Lung microvascular endothelial cell (primary cell): ENCODE measurements around the gene TNRC18. TPM values are rescaled to one million over a fixed set of nuclear protein-coding genes. Genes with fewer than 3 reads are reported as not detected.
"Not testable (repeated sequence)": the region's sequence is repeated elsewhere in the genome, so short reads cannot be mapped to it uniquely, and the experiment has no call there.

Experiments used
- DNase-seq, 2 donors: peaks; one replicate each; pipeline versions ENCODE4 v3.0.0 to v3.0.0-alpha.2; 2010; ENCODE audit warnings: low read depth in 2 of 2
- total RNA-seq: library from RNA; depleted of rRNA; stranded (reverse); fragments of >200 nt; gene quantifications from 2 replicates; pipeline ENCODE4 v1.2.1, GENCODE V29; 2014

The TNRC18 gene
- total RNA-seq, 1 donor from 2014 or later, result 21.6 TPM

DNA sequence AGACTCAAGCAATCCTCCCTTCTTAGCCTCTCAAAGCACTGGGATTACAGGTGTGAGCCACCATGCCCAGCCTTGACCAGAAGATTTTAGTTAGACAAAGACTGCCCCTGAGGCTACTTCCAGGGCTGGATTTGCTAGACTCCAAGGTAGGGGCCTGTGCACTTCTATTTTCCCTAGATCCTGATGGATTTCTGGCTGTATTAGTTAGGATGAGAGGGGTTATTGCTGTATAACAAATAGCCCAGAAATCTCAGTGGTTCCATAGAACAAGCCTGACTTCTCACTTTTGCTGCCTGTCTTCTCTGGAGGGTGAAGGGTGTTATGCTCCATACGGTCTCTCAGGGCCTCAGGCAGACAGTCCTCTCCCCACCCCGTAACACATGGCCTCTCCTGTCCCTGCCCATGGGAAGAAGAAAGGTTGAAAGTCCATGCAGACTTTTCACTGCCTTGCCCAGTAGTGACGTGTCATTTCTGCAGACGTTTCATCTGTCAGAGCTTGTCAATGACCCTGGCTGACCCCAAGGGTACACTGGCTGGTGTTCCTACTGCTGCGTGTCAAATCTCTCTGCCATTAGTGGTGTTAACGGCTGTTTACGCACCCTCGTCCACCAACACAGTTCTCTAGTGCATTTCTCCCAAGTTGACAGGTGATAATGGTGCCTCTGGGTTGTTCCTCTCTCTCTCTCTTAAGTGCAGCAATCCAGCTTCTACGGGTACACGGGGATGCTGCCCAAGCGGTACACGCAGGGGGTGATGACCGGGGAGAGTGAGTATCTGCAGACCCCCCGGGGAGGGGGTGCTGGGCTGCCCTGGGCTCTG is 129.3 kb downstream of the TNRC18 start:
- DNase-seq, result no peak

DNA sequence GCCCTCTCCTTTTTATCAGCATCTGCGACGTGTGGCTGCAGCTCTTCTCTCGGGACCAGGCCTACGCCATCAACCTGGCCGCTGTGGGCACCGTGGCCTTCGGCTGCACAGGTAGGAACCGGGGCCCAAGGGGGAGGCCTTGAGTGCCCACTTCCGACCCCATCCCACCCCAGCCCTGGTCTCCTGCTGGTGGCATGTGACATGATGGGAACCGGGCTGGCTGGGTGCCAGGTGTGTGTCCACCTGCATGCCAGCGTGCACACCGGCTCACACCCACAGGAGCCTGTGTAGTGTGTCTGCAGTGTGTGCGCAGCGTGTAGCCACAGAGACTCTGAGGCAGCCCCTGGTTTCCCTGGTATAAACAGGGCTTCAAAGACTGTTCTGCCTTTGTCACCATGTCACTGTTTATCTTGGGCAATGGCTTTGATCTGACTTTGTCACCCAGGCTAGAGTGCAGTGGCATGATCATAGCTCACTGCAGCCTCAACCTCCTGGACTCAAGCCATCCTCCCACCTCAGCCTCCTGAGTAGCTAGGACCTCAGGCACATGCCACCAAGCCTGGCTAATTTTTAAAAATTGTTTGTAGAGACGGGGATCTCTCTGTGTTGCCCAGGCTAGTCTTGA is 131.8 kb downstream of the TNRC18 start:
- not testable (repeated sequence) for DNase-seq

DNA sequence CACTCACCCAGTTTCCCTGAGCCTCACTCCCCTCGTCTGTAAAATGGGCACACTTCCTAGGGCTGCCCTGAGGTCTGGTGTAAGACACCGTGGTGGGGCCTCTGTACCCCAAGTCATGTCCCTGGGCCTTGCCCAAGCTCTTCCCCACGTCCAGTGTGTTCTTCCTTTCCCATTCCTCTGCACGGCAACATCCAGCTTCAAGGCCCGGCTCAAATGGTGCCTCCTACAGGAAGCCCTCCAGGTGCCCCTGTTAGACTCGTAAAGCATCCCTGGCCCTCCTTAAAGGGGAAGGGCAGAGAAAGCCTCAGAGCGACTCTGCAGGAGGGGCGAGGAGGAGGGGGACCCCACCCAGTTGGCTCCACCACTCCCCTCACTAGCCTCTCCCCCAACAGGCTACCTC is 132.3 kb downstream of the TNRC18 start:
- DNase-seq, result no peak

DNA sequence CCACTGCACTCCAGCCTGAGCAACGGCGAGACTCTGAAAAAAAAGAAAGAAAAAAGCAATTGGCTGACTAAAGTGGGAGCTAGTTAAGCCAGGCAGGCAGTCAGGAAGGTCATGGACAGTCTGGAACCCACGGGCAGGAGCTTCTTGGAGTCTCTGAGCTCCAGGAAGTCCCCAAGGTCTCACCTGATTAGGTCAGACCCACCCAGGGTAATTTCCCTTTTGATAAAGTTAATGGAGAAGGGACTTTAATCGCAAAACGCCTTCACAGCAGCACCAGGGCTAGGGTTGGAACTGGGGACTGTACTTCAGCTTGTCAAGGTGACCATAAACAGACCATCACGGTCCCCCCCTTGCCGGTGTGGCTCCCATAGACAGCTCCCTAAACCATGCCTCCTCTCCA is 134.3 kb downstream of the TNRC18 start:
- DNase-seq, result no peak

DNA sequence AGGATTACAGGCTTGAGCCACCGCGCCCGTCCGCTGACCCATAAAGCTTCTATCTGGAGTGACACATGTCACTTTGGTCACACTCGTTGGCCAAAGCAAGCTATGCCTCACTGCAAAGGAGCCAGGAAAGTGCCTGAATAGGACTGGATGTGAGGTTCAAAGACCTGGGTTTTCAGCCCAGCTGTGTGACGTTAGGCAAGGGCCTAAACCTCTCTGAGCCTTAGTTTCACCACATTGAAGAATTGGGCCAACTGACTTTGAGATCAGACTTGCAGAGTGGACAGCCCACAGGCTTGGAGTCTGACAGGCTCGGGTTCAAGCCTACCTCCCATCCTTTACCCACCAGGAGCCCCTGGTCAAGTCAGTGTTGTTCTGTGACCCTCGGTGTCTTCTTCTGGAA is 135.1 kb downstream of the TNRC18 start:
- DNase-seq, result not testable (repeated sequence)

DNA sequence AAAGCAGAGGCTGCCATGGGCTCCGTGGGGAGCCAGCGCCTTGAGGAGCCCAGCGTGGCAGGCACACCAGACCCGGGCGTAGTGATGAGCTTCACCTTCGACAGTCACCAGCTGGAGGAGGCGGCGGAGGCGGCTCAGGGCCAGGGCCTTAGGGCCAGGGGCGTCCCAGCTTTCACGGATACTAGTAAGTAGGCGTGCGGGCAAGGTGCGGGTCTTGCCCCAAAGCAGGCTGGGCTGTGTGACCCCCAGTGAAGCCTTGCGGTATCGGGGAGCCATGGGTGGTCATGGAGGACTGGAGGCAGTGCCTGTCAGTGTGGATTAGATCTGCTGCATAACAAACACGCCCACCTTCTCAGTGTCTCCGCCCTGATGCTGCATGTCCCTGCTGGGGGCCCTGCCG is 135.8 kb downstream of the TNRC18 start:
- no peak for DNase-seq

DNA sequence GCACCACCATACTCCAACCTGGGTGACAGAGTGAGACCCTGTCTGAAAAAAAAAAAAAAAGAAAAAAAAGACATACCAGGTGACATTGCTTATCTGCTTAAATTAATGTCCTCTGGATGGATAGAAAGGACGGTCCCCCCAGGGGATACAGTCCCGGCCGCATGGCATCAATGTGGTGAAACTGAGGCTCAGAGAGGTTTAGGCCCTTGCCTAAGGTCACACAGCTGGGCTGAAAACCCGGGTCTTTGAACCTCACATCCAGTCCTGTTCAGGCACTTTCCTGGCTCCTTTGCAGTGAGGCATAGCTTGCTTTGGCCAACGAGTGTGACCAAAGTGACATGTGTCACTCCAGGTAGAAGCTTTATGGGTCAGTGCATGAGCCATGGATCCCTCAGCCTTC is 136.3 kb downstream of the TNRC18 start:
- not testable (repeated sequence) for DNase-seq

DNA sequence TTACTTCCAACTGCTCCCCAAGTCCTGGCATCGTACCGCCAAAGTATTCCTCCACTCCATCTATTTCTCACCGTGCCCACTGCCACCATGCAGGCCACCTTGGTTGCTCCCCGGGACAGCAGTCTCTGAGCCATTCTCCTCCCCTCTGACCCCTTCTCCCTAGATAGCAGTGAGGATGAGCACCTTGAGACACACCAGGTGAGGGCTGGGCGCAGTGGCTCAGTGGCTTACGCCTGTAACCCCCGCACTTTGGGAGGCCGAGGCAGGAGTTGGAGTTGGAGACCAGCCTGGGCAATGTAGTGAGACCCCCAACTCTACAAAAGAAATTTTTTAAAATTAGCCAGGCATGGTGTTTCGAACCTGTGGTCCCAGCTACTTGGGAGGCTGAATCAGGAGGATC is 136.7 kb downstream of the TNRC18 start:
- DNase-seq, result no peak

DNA sequence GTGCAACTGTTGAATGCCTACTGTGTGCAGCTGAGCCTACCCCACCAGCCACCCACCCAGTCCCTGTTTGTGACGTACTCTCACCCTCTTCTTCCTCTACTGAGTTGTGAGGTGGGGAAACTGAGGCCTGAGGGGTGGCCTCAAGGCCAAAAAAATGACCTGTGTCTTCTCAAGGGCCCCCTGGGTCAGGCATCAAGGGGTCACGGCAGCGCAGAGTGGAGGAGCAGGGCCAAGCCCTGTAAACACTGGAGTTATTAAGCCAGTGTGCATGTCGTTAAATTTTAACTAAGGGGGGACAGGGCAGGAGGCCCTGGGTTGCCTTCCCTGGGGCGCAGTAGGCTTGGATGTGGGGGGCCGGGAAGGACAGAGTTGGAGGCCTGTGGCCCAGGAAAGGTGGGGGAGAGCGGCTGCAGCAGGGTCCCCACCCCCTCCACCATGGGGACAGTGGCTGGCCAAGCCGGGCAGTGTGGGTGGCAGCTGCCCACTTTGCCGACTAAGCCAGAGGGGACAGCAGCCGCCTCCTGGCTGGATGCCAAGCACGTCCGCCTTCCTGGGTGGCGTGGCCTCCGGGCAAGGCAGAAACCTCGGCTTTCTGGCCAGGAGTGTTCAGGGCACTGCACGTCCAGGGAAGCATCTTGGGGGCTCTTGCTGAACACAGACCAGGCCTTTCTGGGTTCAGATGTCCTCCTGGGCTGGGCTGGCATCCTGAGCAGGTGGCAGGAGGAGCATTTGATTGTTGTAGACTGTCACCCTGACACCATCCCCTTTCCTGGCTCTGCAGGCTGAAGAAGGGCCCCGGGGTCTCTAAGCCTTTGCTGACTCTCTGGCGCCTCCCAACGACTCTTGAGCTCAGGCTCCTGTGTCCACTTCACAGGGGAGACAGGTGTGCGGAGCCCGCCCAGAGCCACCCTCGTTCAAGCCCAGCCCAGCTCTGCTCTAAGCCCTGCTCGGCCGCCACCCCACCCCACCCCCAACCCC is 139.0 kb downstream of the TNRC18 start:
- DNase-seq, result peak in 1 of 2 donors; percentile 31

DNA sequence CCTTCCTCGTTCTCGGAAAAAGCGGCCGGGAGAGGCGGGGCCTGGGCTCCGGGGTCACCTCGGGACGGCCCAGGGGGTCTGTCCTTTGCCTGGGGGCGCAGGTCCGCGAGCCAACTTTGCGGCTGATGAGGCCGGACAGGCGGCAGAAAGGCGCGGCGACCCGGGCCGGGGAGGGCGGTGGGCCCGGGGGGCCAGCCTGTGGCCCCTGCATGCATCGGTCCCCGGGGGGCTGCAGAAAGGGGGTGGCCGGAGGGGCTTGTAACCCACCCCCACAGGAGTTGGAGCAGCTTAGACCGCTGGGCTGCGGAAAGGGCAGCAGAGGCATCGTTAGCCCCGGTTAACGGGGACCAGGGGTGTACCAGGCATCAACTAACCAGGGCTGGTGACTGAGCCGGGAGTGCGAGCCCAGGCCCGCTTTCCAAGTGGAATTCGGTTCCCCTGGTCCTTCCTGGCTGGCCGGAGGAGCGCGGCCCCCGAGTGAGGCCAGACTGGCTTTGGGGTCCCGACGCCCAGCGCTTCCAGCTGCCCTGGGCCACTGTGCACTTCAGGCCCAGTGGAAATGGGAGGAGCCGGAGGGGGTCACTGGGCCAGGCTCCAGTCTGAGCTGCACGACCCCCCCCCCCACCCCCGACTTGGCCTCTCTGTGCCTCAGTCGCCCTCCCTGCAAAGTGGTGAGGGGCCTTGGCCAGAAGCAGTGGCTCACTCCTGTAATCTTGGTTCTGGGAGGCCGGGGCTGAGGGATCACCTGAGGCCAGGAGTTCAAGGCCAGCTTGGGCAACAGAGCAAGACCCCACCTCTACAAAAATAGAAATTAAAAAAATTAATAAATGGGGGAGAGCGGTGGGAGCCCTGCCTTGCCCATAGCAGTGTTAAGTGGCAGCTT is 140.0 kb downstream of the TNRC18 start:
- no peak for DNase-seq

DNA sequence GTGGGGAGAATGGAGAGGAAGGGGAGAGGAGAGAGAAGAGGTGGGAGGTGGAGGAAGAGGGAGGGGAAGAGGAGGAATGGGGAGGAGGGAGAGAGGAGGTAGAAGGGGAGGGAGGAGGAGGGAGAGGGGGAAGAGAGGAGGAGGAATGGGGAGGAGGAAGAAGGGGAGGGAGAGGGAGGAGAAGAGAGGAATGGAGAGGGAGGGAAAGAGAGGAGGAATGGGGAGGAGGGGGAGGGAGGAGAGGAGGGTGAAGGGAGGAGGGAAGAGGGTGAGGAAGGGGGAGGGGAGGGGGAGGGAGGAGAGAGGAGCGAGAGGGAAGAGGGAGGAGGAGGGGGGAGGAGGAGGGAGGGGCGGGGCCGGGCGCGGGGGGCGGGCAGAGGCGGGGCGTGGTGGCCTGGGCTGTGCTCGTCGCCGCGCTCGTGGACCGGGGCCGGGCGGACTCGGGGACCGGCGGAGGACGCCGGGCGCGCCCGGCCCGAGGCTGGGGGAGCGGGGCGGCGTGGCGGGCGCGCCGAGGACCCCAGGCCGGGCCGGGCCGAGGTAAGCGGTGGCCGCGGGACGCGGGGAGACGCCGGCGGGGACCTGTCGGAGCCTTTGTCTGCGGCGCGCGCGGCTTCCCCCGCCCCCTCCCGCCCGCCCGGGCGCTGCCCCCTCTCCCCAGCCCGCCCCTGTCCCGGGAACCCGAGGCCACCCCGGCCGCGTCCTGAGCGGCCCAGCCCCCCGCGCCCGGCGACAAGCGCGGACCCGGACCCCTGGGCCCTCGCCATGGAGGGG is 140.9 kb downstream of the TNRC18 start, which contains the start of gene SLC29A4:
TSS of gene SLC29A4 (plus strand) at position 401 of the 774 bp plus-strand sequence. CDS start 4,874 bp downstream, outside the sequence.
- peak in 1 of 2 donors; percentile 41 for DNase-seq

DNA sequence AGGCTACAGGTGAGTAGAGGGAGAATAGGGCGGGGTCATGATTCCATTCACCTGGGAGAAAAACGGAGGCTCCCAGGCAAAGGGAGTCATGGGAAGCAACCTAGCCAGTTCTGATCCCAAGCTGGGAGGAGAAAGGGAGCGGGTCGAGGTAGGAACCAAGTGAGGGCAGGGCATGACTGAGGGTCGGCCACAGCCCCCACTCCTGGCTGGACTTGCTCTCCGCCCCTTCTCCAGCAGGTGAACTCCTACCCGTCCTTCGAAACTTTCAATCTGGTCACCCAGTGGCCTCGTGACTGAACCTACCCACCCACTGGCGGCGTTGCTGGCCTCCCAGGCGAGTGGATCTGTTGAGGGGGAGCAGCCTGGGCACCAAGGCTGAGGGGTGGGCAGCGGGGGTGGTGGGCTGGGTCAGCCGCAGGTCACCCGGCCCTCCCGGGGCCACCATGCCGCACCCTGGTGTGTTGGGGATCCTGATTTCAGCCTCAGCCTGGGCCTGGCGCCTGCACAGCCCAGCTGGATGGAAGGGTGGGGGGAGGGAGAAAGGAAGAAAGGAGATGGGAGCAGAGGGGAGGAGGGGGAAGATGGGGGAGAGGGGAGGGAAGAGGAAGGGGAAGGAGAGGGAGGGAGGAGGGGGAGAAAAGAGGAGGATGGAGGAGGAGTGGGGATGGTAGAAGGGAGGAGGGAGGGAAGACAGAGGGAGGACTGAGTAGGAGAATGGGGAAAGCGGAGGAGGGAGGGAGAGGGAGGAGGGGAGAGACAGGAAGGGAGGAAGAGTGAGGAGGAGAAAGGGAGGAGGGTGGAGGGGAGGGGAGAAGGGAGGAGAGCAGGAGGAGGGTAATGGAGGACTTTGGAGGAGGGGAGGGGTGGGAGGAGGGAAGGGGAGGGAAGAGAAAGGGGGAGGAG is 141.8 kb downstream of the TNRC18 start:
- not testable (repeated sequence) for DNase-seq

DNA sequence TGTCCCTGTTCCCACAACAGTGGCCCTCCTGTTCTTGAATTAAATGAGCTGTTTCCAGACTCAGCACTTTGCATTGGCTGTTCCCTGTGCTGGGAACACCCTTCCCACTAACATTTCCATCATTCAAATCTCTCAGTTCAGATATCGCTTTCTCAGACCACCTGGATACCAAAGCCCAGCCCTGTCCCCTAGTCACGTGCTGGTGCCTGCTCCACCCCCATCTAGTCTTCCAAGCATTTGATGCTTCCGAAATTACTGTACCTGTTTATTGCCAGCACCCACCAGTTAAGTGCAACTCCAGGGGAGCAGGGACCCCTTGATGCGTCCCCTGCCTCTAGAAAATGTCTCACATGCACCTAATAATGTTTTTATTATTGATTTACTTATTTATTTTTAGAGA is 143.9 kb downstream of the TNRC18 start:
- no peak for DNase-seq

DNA sequence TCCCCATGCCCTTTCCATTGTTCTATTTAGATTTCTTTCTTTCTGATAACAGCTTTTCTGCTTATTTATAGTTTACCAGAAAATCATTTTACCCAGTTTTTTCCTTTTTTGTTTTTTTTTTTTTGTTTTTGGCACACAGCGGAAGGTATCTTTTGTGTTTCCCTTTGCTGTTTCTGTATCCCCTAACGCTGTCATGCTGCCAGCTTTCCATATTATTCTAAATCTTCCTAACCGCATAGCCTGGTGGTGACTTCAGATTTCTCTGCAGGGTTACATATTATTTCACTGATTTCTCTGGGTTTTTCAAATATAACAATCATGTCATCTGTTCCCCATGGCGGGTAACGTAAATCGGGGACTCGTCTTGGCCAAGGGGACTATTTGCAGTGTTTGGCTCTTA is 144.9 kb downstream of the TNRC18 start:
- DNase-seq, result peak in 1 of 2 donors; percentile 79

DNA sequence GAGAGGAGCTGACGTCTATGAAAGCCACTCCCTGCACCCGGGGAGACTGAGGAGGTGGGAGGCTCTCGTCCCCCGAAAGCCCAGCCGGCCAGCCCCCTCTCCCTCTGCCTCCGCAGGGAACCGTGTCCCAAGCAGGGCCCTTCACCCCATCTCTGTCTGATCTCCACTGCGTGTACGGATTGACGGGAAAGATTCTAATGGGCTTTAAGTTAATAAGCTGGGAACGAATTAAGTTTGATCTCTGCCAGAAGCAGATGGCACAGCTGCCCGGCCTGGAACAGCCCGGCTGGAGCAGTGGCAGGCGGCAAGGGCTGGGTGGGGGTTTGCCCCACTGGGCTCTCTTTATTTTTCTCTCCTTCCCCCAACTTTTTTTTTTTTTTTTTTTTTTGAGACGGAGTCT is 147.0 kb downstream of the TNRC18 start:
- DNase-seq, result no peak

DNA sequence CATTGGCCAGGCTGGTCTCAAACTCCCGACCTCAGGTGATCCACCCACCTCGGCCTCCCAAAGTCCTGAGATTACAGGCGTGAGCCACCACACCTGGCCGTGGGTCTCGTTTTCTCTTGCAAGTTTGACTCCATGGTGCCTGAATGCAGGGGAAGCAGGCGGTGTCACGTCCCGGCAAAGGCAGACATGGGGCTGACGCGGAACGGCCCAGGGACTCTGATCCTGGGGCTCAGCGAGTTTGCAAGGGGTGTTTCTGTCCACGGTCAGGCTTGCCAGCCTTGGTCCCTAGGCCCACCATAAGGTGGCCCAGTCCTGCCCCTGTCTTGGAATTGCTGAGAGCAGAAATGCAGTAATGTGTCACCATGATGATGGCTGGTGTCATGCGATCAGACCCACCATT is 147.5 kb downstream of the TNRC18 start:
- not testable (repeated sequence) for DNase-seq

DNA sequence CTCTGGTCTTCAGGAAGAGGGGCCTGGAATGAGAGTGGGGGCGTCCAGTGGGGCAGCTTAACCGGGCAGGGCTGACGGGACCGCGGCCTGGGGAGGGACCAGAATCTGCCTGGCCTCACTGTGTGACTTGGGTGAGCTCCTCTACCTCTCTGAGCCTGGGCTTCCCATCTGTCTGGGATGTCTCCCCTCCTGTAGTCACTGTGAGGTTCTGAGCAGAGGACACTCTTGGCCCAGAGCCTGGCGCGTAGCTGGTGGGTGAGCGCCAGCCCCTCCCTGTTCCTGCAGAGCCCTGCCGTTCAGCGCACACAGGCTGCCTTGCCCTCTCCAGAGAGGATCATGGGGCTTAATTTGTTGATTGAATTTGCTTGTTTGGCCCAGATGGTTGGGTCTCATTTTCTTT is 148.1 kb downstream of the TNRC18 start:
- not testable (repeated sequence) for DNase-seq

DNA sequence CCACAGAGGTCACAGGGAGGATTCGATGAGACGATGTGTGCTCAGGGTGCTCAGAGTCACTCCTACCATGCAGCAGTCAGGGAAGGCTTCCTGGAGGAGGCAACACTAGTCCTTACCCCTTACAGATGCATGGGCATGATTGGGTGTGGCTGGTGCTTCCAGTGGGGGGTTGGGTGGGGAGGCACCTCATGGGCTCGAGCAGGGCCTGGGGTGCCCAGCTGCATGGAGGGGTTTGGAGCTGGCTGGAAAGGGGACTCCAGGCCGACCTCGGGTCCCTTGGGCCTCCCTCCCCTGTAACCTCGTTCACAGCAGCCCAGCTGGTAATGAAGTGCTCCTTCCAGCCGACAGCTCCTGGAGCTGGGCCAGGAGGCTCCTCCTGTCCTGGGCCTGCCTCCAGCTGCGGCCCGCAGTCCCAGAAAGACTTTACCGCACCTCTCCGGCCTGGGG is 148.6 kb downstream of the TNRC18 start:
- DNase-seq, result not testable (repeated sequence)

DNA sequence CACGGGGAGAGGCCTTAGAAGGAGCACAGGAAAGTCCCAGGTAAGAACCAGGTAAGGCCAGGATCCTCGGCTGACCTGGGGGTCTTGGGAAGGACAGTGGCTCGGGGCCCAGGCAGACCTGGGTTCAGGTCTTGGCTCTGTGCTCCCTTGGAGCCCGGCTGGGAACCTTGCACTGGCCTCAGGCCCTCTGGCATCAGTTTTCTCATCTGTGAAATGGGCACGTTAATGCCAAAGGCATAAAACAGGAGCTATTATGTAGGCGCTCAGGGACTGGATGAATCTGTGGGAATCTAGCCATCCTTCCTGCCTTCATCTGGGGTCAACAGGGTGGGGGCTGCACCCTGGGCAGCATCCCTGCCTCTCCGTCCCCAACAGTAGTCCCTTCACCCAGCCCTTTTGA is 149.2 kb downstream of the TNRC18 start:
- no peak for DNase-seq
